Osteoblast (primary cell): ENCODE data around the gene RNFT2. TPM values are rescaled to one million over a fixed set of nuclear protein-coding genes. Genes with fewer than 3 reads are reported as not detected.
"Not testable (repeated sequence)": the region's sequence is repeated elsewhere in the genome, so short reads cannot be mapped to it uniquely, and the experiment has no call there.

Experiments used
- DNase-seq: peaks from one replicate; pipeline ENCODE4 v3.0.0; 2011; ENCODE audit warnings: low spot score, mixed read lengths; ENCODE audit not compliant: insufficient read length; ENCODE audit errors: missing footprints
- H2AFZ ChIP-seq: 2 replicates; pipeline ENCODE4 v1.6.0; 2011; ENCODE audit warnings: mild to moderate bottlenecking, low read length
- H3K27ac ChIP-seq: 2 replicates; pipeline ENCODE4 v1.5.1; 2011; ENCODE audit warnings: mild to moderate bottlenecking, low read depth, low read length, moderate library complexity
- H3K27me3 ChIP-seq: 2 replicates; pipeline ENCODE4 v1.6.0; 2012; ENCODE audit warnings: mild to moderate bottlenecking, control low read depth, inconsistent platforms, low read length, moderate library complexity; ENCODE audit not compliant: insufficient read depth
- H3K36me3 ChIP-seq: 2 replicates; pipeline ENCODE4 v1.5.1; 2011; ENCODE audit warnings: mild to moderate bottlenecking, low read length, control low read depth, moderate library complexity; ENCODE audit not compliant: insufficient read depth
- H3K4me1 ChIP-seq: 2 replicates; pipeline ENCODE4 v1.5.1; 2011; ENCODE audit warnings: mild to moderate bottlenecking, low read length, control low read depth, moderate library complexity; ENCODE audit not compliant: insufficient read depth
- H3K4me2 ChIP-seq: 2 replicates; pipeline ENCODE4 v1.6.0; 2011; ENCODE audit warnings: mild to moderate bottlenecking, low read length; ENCODE audit not compliant: insufficient read depth
- H3K4me3 ChIP-seq: fragments of 200-600 bp; sonication (generic); 3 replicates; pipeline ENCODE4 v1.5.1; 2012; ENCODE audit warnings: mild to moderate bottlenecking, low read length, inconsistent platforms; ENCODE audit not compliant: insufficient read depth
- H3K79me2 ChIP-seq: 2 replicates; pipeline ENCODE4 v1.6.0; 2012; ENCODE audit warnings: mild to moderate bottlenecking, low read length, control low read depth, inconsistent platforms; ENCODE audit not compliant: insufficient read depth
- H3K9me3 ChIP-seq: 2 replicates; pipeline ENCODE4 v1.5.1; 2011; ENCODE audit warnings: low read depth, low read length, control low read depth
- H4K20me1 ChIP-seq: 2 replicates; pipeline ENCODE4 v1.6.0; 2012; ENCODE audit warnings: mild to moderate bottlenecking, low read length, control low read depth; ENCODE audit not compliant: insufficient read depth
- CTCF ChIP-seq: IDR thresholded peaks from 2 replicates; pipeline ENCODE4 v1.5.1; 2011; ENCODE audit warnings: mild to moderate bottlenecking, low read depth, low read length, moderate library complexity; ENCODE audit errors: extremely low read depth
- total RNA-seq: library from RNA; depleted of rRNA; stranded (reverse); fragments of >200 nt; gene quantifications from 2 replicates; pipeline ENCODE4 v1.2.3, GENCODE V29; 2012

Gene RNFT2
- total RNA-seq, 1 donor: 3.3 TPM

GRCh38 chr12:116812238-116812637, 74.1 kb downstream of the RNFT2 start:
- H2AFZ ChIP-seq: no peak overlapping the region
- H3K9me3 ChIP-seq: no peaks in the 10 kb centered on the region
- no peak overlapping the region for H3K4me3 ChIP-seq
- no peak for DNase-seq
- no peaks in the 10 kb centered on the region for H3K4me1 ChIP-seq
- H3K36me3 ChIP-seq: no peaks in the 10 kb centered on the region
- no peaks in the 10 kb centered on the region for H3K27me3 ChIP-seq
- no peak overlapping the region for H3K27ac ChIP-seq
- H4K20me1 ChIP-seq: no peaks in the 10 kb centered on the region
- H3K4me2 ChIP-seq: no peak overlapping the region
- H3K79me2 ChIP-seq: no peaks in the 10 kb centered on the region
- no peak for TF ChIP-seq CTCF

GRCh38 chr12:116813271-116814041, 75.3 kb downstream of the RNFT2 start:
- no peak overlapping the region for H3K27ac ChIP-seq
- no peaks in the 10 kb centered on the region for H4K20me1 ChIP-seq
- no peak overlapping the region for H2AFZ ChIP-seq
- H3K4me2 ChIP-seq: no peak overlapping the region
- no peak overlapping the region for H3K4me3 ChIP-seq
- no peaks in the 10 kb centered on the region for H3K36me3 ChIP-seq
- TF ChIP-seq CTCF: no peak
- H3K79me2 ChIP-seq: no peaks in the 10 kb centered on the region
- H3K9me3 ChIP-seq: no peaks in the 10 kb centered on the region
- no peak for DNase-seq
- H3K4me1 ChIP-seq: peaks cover 4% of the 10 kb centered on the region
- H3K27me3 ChIP-seq: no peaks in the 10 kb centered on the region

DNA sequence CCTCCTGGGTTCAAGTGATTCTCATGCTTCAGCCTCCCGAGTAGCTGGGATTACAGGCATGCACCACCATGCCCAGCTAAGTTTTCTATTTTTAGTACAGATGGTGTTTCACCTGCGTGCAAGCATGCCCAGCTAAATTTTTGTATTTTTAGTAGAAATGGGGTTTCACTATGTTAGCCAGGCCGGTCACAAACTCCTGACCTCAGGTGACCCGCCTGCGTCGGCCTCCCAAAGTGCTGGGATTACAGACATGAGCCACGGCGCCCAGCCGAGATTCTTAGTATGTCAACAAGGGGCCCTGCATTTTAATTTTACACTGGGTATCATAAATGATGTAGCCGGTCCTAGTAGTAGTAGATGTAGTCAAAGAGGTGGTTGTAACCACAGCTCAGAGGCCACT, 76.7 kb downstream of the RNFT2 start:
- DNase-seq, H3K4me1 ChIP-seq, H3K4me2 ChIP-seq, H3K27me3 ChIP-seq, H3K36me3 ChIP-seq, H2AFZ ChIP-seq, H4K20me1 ChIP-seq, H3K4me3 ChIP-seq, H3K27ac ChIP-seq, H3K9me3 ChIP-seq, H3K79me2 ChIP-seq: not testable (repeated sequence)

DNA sequence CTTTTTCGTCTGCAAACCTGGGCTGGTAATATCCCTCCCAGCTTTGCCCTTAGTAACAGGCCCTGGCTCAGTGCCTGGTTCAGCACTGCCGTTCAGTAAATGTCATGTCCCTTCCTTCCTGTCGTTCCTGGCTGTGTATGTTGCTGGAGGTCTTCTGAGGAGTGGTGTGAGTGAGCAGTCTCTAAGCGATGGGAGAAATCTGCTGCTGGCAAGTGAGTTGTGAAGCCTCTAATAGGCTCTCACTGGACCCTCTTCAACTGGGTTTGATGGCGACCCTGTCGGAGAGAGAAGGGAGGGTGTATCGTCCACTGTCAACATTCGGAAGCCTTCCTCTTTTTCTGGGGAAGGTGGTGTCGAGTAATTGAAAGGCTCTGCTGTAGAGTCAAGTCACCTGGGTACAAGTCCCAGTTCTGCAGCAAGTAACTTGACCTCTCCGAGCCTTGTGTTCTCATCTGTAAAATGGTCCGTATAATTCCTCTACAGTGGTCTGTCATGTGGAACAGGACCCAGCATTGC, 80.3 kb downstream of the RNFT2 start:
- Histone ChIP-seq H3K9me3 (no peaks in the 10 kb centered on the region), H3K27me3 (no peaks in the 10 kb centered on the region), H3K36me3 (no peaks in the 10 kb centered on the region), H2AFZ (peak overlapping the region; percentile 98), H3K27ac (peak overlapping the region; percentile 92), H3K4me1 (peaks cover 10% of the 10 kb centered on the region), H3K79me2 (no peaks in the 10 kb centered on the region), H3K4me2 (peak overlapping the region; percentile 100), H4K20me1 (no peaks in the 10 kb centered on the region), H3K4me3 (peak overlapping the region; percentile 90)
- TF ChIP-seq CTCF: no peak
- DNase-seq: no peak
